Mammary epithelial cell (primary cell): ENCODE results near the gene PRKN.

Experiments used
- CTCF ChIP-seq, 2 donors: IDR thresholded peaks in 1 of 2; conservative IDR thresholded peaks in 1 of 2; 2 replicates each; pipeline ENCODE4 v1.5.1; 2011 to 2012; ENCODE audit warnings: inconsistent platforms in 2 of 2, low read length in 2 of 2, mild to moderate bottlenecking in 2 of 2, control low read depth in 1 of 2, low read depth in 1 of 2; ENCODE audit not compliant: insufficient read depth in 1 of 2; ENCODE audit errors: extremely low read depth in 1 of 2
- EZH2 ChIP-seq: IDR thresholded peaks from 2 replicates; pipeline ENCODE4 v1.6.1; 2012; ENCODE audit warnings: low read length, inconsistent platforms, borderline replicate concordance

GRCh38 chr6:162046324-162046723 is 681.2 kb downstream of the PRKN start:
- TF ChIP-seq CTCF (conservative IDR thresholded peaks at IDR 0.05 in 1 of 2, IDR thresholded peaks at IDR 0.05 in 1 of 2; ENCODE audit: extremely low read depth in 1 of 2, insufficient read depth in 1 of 2, low read depth in 1 of 2, low read length in 2 of 2) (no peak), EZH2 (no peak)
